ENCODE results near the gene DGCR2. TPM values are rescaled to one million over a fixed set of nuclear protein-coding genes. Genes with fewer than 3 reads are reported as not detected.
"Not testable (repeated sequence)": the region's sequence is repeated elsewhere in the genome, so short reads cannot be mapped to it uniquely, and the experiment has no call there.

DGCR2 gene
- total RNA-seq, 1 donor from 2014 or later, result 30.2 TPM

DNA sequence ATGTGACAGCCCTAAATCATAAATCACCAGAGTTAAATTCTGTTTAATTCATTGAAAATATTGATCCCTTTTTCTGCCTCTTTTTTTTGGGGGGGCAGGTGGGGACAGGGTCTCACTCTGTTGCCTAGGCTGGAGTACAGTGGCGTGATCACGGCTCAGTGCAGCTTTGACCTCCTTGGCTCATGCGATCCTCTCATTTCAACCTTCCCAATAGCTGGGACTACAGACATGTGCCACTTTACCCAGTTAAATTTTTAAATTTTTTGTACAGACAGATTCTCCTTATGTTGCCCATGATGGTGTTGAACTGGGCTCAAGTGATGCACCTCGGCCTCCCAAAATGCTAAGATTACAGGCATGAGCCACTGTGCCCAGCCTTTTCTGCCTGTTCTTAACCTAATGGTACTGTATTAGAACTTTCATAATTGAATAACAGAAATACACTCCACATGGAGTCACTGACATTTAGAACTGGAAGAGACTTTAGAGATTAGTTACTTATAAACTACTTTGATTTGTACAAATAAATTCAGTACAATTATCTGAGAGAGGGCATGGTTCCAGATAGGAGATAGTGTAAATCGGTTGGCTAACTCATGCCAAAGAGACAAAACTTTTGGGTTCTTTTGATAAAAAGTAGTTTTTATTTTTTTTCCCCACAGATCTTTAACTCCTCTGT is 109.8 kb downstream of the DGCR2 start:
- DNase-seq (ENCODE audit: low spot score), result no peak

DNA sequence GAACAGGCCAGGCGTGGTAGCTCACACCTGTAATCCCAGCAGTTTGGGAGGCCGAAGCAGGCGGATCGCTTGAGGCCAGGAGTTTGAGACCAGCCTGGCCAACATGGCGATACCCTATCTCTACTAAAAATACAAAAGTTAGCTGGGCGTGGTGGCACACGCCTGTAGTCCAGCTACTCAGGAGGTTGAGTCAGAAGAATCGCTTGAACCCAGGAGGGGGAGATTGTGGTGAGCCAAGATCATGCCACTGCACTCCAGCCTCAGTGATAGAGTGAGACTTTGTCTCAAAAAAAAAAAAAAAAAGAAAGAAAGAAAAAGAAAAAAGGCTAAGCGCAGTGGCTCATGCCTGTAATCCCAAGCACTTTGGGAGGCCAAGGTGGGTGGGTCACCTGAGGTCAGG is 110.6 kb downstream of the DGCR2 start:
- not testable (repeated sequence) for DNase-seq (ENCODE audit: low spot score)

DNA sequence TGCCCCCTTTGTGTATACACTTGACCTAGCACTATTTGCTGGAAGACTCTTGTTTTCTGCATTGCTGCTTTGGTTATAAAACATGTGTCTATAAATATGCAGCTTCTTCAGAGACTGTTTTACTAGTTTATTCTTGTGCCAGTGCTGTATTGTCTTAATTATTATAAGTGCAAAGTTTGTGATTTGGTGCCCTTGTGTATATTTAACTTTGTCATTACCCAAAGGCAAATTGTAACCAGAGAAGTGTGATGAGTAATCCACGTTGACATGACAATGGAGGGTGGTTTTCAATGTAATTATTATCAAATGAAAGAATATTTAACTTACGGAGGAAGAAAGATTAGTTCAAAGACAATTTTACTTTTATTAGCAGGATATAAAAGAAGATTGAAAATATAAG is 111.1 kb downstream of the DGCR2 start:
- no peak for DNase-seq (ENCODE audit: low spot score)

DNA sequence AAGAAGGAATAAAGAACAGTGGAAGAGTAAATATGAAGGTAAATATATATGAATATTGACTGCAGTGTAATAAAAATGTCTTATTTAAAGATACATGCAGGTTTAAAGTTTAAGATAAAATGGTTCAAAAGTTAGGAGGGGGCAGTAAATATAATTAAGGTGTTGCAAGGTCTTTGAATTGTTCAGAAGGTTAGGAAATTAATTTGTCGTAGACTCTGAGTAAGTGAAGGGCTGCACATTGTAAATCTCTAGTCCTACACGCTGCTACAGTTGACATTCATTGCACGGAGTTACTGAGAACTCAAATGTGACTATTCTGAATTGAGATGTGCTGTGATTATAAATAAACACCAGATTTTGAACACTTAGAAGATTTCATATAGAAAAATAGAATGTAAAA is 116.3 kb downstream of the DGCR2 start:
- DNase-seq (ENCODE audit: low spot score), result no peak

DNA sequence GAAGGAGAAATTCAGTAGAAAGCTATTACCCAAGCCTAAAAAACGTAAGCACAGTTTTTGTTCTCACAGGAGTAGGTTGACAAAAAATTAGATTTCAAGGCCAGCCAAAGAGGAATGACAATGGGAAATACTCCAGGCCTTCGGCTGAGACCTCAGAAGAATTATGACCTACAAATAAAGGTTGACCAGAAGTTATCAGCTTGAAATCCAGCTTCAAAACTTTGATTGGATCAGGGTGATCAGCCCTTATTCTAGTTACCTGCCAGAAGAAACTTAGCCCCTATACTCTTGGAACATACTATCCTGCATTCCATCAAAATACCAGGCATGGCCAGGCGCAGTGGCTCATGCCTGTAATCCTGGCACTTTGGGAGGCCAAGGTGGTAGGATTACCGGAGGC is 117.7 kb downstream of the DGCR2 start:
- no peak for DNase-seq (ENCODE audit: low spot score)

DNA sequence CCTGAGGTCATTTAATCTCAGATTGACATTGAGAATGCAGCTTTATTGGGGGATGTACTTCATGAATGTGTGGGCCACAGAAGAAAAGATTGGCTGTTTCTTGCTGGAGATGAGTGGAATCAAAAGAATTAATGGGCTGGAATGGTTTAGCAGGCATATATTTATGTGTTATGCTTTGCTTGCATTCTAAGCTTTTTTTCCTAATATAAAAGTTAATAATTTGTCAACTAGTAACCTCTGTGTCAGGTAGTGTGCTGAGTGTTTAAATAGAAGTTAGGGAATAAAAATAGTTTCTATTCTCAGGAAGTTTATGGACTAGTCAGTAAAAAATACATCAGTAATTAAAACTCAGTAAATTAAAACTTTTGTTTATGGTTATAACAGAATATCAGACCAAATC is 118.7 kb downstream of the DGCR2 start:
- DNase-seq (ENCODE audit: low spot score), result no peak

DNA sequence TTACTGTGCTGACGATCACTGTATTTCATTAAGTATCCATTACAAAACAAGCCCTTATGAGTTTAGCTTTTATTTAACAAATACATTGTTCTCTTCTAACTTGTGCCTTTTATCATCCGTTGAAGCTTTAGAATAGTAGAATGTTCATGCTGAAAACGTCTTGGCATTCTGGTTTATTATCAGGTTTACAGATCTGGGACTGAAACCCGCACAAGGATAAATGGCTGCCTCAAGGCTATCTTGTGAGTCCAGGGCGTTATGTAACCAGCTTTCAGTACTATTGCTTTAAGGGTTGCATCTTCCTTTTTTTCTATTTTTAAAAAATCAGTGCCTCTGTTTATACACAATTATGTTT is 119.6 kb downstream of the DGCR2 start:
- no peak for DNase-seq (ENCODE audit: low spot score)

DNA sequence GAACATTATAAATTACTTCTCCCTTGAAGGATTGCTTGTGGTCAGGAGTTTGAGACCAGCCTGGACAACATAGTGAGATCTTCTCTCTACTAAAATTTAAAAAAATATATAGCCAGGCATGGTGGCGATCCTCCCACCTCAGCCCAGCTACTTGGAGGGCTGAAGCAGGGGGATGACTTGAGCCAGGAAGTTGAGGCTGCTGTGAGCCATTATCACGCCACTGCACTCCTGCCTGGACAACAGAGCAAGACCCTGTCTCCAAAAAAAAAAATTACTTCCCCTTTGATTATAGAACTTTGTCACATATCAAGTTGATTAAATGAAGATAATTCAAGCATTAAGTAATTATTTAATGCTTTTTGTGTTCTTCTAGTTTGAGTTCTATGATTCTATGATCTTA is 121.0 kb downstream of the DGCR2 start:
- DNase-seq (ENCODE audit: low spot score), result no peak

DNA sequence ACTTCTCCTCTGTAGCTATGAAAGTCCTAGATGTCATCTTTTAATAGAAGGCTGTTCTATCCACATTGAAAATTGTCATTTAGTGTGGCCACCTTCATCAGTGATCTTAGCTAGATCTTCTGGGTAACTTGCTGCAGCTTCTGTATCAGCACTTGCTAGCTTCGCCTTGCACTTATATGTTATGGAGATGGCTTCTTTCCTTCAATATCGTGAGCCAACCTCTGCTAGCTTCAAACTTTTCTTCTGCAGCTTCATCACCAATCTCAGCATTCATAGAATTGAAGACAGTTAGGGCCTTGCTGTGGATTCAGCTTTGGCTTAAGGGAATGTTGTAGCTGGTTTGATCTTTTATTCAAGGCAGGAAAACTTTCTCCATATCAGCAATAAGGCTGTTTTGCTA is 122.1 kb downstream of the DGCR2 start:
- not testable (repeated sequence) for DNase-seq (ENCODE audit: low spot score)

DNA sequence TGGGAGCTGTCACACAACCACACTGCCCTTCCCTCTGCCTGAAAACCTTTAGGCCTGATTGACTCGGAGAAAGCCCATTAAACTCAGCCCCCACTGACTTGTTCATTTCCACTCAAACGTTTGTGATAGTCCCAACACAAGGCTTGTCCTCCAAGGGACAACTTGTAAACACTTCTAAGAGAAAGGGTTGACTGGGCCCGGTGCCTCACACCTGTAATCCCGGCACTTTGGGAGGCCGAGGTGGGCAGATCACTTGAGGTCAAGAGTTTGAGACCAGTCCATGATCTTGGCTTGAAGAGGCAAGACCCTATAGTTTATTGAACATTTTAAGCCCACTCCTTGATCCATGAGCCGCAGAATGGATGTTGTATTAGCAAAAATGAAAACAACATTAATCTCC is 122.8 kb downstream of the DGCR2 start:
- DNase-seq (ENCODE audit: low spot score), result no peak

DNA sequence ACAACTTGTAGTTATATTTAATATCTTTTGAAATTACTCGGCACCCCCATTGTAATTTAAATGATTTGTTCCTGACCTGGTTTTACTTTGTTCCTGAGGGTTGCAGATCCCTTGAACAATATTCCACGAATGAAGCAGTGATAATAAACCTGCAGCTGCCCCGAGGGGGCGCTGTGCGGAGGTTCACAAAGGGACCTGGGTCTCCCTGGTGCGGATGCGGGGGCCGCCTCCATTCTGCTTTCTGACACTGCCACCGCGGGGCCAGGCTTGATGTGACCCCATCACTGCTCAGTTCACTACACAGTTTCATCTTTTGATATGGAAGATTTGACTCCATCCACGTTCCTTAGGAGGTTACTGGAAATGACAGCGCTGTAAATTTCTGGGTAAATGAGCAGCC is 123.2 kb downstream of the DGCR2 start:
- DNase-seq (ENCODE audit: low spot score), result no peak

DNA sequence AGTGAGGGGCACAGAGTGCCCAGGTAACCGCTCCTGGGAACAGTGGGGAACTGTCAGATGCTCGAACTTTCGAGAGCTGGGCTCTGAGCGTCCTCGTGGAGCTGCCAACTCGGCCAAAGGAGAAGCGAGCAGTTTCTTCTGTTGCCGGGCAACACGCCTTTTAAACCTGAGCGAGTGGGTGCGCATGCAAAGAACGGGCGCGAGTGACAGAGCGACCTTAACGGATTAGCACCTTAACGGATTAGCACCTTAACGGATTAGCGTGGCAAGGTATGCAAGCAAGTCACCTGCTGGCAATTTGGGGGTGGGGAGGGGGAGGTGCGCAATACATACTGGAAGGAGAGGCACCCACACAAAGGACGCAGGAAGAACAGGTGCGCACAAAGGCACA is 124.3 kb downstream of the DGCR2 start:
- no peak for DNase-seq (ENCODE audit: low spot score)

DNA sequence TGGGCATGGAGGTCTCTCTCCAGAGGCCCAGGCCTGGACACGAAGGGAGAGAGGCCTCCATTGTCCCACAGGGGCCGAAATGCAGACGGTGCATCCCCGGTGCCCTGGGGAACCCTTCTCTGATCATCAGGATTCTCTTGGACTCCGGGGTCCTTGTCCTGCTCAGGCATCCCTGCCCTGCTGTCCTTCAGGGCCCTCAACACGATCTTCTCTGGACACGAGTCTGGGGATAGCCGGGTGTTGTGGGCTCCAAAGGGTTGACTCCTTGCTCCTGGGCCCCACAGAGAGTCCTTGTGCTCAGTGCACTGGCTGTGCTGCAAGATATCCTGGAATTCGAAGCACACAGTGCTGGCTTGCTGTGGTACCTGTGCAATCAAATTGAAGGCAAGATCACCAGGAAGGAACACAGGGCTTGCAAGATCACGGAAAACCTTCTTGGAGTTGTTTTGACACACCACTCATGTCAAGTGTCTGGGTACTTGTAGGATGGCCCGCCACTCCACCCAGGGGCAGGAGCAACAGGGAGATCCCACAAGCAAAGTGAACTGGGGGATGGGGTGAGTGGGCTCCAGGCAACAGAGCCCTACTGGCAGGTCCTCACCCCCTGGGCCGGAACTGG is 124.8 kb downstream of the DGCR2 start:
- no peak for DNase-seq (ENCODE audit: low spot score)

DNA sequence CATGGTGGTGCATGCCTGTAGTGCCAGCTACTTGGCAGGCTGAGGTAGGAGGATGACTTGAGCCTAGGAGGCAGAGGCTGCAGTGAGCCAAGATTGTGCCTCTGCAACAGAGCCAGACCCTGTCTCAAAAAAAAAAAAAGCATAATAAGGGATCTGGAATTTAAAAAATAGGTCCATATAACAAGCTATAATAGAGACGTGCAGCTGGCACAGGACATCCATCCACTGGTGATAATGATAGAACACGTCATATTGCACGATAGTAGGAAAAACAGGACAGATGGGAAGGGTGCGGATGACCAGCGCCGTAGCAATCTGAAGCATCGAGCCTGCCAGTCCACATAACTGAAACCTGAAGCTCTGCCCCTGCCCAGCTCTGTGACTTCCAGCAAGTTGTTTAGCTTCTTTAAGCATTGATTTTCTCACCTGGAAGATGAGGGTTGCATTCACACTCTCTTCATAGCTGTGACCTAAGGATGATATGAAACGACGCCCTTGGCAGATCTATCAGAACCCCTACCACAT is 125.8 kb downstream of the DGCR2 start:
- DNase-seq (ENCODE audit: low spot score), result no peak

DNA sequence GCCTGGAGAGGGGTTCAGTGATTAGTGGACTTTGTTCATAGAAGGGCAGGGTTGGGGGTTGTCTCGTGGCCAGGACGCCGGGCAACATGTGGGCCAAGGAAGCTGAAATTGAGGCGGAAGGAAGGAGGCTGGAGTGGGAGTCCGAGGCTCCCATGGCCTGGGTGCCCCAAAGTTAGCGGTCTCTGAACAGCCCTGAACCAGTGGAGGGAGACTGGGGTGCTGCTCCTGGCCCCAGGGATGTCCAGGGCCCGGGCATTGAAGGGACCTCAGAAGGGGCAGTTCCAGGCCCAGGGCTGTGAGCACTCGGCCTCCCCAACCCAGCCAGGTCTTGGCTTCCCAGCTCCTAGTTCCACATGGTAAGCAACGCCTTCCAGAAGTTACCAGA is 126.9 kb downstream of the DGCR2 start:
- no peak for DNase-seq (ENCODE audit: low spot score)

DNA sequence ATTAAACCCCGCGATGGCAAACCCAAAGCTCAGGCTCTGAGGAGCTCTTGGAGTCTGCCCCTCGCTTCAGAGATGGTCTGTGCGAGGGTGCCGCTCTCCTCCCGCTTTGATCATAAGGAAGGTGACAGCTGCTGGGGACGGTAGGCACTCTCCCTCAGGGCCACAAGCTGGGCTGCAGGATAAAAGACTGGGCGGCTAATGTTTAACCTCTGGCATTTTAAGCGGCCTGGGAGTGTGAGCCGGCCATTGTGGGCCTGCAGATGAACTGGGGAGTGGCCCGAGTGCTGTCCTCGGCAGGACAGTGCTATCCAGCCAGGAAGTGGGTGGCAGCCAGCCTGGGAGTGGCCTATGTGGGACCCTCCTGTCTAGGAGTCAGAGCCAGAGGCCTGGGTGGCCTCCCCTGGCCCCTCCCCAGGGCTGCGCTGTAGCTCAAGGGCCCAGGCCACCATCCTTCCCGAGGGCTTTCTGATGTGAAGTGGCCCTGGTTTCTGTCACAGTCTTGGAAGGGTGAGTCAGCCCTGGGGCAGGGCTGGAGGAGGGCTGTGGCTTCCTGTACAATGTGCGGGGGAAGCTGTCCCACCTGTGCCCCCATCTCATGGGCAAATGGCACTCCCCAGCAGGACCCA is 127.4 kb downstream of the DGCR2 start:
- DNase-seq (ENCODE audit: low spot score), result no peak

DNA sequence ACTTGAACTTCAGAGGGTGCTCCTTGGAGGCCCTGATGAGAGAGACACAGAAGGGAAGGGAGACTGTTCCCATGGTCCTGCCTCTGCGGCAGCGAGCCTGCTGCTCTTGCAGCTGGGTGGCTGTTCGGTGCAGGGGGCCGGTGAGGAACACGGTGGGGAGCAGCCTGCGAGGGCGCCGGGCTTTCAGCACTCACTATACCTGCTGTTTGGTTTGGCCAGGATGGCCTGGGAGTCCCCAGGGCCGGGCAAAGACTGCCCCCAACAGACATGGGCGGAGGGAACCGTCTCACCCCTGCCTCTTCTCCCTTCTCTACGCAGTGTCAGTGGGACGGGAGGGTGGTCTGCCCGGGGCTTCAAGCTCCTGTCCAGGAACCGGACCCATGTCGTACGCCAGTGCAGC is 128.2 kb downstream of the DGCR2 start:
- DNase-seq (ENCODE audit: low spot score), result no peak

DNA sequence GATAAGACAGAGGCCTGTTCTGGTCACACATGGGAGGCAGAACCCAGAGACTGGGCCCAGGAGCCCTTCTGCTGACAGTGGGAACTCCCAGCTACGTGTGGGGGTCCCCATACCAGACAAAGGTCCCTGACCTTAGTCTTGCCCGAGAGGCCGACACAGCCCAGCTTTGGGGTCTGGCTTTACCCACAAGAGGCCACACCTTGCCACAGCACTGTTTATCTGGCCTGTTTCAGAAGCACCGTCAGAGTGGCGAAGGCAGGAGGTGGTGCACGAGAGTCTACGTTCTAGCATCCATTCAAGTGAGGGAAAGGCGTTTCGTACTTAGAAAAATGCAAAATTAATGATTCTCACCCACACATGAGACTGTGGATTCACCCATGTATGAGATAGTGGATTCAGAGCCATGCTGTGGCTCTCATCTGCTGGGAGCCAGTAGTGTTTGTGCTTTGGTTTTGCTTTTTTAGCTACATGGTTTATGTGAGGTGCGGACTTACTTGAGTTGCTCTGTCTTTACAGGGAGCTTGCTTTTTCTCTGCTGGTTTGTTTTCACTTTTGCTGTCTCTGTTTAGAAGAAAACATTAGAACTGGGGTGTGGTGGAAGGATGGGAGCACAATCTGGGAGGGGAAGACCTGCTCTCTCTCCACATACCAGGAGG is 129.5 kb downstream of the DGCR2 start:
- no peak for DNase-seq (ENCODE audit: low spot score)

DNA sequence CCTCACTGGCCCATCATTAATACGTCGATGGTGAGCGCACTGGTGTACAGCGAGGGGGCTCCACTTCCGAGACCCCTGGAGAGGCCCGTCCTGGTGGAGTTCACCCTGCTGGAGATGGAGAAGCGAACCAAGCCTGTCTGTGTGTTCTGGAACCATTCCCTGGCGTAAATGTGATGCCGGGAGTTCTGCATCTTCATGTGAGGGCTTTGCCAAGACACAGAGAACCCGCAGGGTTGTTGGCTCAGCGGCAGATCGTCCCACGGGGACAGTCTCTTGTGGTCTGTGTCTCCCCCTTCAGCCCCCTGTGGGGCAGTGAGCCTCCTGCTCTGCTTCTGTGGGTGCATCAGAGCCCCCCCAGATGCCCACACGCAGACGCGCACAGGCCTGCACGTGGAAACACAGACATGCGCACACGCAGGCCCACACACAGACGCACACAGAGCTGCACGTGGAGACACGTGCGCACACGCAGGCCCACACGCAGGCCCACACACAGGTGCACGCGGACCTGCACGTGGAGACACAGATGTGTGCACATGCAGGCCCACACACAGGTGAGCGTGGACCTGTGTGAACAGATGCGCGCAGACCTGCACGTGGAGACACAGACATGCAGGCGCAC is 130.3 kb downstream of the DGCR2 start:
- DNase-seq (ENCODE audit: low spot score), result no peak

DNA sequence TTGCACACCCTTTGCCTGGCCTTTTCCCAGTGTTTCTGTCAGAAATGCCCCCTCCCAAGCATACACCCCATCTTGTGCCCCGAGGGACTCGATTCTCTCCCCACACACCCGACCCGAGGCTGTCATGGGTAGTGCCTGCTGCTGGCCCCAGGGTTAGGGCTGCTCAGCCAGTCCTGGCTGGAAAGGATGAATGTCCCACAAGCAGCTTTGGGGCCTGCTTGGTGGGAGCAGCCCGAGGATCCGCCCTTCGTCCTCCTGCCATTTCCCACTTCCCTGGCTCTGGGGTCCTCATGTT is 131.1 kb downstream of the DGCR2 start:
- DNase-seq (ENCODE audit: low spot score), result no peak

DNA sequence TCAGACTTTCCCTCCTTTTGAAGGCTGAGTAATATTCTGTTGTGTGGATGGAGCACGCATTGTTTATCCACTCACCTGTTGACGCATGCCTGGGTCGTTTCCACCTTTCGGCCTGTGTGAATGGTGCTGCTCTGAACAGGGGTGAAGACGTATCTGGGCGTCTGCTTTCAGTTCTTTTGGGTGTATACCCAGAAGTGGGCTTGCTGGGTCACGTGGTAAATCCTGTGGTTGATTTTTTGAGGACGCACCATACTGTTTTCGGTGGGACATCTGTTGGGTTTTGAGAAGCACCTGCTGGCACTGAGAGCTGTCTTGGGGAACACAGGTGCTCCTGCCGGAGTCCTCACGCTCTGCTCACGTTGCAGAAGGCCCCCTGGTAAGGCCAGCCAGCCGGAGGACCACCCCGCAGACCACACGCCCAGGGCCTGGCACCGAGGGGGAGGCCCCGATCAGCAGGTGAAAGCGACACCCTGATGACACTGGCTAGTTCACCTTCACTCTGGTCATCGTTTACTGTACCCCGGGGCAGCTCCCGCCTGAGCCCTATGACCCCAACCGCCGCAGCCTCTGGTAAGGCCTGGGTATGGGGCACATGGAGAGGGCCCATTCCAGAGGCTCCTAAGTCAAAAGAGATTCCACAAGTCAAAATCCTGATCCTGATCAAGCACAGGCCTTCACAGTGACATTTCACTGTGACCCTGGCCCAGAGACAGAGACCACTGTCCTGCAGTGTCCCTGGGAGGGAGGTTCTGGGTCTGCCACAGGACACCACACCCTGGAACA is 131.7 kb downstream of the DGCR2 start:
- DNase-seq (ENCODE audit: low spot score), result no peak

Data from mesenteric fat pad (tissue), 1 donor.